HG02938 (cell line): Measurements from ENCODE around the gene RERG.

Experiments
- ATAC-seq: cut with Tn5 transposase; IDR thresholded peaks from one replicate; pipeline ENCODE4 v1.9.1; 2021; ENCODE audit warnings: mild to moderate bottlenecking, moderate library complexity; ENCODE audit not compliant: unreplicated experiment

The RERG gene

DNA sequence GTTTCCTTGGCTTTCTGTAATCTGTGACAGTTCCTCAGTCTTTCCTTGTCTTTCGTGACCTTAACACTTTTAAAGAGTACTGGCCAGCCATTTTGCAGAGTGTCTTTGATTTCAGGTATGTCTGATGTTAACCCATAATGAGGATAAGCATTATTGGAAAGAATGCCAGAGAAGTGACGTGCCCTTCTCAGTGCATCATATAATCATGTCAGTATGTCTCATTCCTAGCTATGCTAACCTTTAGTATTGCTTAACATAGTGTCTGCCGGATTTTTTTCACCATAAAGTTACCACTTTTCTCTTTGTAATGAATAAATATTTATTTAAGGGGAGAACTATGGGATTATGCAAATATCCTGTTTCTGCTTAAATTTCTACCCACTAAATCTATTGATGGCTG is 28.5 kb downstream of the RERG start:
- ATAC-seq: no peak

DNA sequence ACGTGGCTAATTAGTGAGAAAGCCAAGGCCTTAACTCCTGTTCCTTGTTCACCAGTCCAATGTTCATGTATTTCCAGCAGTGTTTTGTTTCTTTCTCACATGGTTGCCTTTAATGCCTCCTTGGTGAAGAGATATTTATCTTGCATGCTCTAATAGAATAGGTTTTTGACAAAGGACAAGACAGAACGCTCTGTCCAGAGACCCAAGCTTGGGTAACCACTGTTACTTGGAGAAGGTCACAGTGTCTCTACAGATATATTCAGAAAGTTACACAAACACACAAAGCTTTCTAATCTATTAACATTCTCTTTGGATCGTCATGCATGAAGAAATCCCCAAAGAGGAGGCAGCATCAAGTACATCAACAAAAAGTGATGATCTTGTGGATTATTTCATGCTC is 33.1 kb downstream of the RERG start:
- ATAC-seq: no peak

DNA sequence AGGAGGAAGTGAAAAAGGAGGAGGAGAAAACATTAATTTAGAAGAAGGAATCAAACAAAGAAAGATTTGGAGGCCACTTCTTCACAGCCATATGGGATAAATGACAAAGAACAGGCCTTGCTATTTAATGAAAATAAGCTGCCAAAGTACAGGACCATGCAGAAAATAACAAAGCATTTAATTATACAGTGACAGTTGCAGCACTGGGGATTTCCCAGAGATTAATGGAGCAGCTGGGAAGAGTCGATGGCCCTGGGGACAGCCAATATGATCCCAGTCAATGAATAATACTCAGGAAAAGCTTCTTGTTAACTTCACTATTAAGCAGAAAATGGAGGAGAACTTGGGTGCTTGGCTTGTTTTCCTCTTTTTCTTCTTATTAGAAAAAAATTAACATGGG is 34.6 kb downstream of the RERG start:
- ATAC-seq: no peak

DNA sequence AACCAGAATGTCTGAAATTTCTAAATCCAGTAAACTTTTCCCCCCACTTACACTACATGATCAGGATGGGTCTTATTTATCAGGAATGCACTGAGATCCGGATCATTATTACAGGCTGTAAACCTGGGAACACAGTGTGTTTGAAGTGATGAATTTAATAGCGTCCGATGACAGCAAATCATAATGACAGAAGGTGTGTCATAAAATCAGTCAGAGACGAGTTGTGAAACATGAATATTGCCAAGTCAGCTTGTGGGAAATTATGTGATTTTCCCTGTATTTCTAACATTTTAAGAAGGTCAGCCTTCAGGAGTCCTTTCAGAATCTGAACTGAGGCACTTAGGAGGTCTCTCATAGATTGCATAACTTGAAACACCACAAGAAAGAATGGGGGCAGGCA is 36.7 kb downstream of the RERG start:
- ATAC-seq: no peak

DNA sequence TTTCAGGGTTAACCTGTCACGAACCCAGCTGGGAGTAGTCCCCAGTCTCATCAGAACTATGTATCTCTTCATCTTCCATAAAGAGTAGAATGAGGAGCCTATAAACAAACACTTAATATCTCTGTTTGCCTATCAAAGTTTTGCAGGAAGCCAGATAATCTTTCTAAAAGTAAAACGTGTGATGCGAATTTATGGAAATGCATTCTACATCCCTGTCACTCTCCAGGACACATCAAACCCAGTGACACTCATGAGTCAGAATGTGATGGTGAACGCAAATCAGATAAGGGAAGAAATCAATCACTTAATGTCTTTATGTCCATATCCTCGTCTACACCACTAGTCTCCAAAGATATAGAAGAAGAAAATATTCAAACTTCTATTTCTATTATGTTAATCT is 37.4 kb downstream of the RERG start:
- no peak for ATAC-seq

DNA sequence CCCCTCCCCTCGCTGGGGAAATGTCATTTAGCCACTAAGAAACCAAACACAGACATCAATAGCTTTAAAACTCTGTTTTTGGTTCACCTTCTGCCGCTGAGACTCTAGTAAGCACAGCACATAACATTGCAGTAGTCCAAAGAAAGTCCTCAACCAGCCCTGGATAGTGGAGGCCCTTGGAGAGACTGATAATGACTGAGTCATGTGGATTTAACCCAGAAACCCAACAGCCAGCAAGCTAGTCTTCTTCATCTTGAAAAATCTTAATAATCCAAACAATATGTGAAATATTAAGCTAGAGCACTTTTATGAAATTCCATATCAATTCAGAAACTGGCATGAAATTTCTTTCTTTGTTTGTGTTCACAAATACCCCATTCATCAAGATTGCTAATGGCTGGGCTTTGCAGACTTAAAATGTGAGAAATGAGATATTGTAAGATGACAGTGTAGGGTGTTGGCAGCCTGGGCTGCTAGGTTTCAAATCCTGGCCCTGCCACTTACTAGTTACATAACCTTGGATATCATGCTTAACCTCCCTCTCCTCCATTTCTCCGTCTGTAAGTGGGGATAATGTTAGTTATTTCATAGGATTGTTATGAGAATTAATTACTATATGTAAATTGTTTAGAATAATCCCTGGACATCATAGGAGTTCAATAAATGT is 40.1 kb downstream of the RERG start:
- ATAC-seq: no peak

DNA sequence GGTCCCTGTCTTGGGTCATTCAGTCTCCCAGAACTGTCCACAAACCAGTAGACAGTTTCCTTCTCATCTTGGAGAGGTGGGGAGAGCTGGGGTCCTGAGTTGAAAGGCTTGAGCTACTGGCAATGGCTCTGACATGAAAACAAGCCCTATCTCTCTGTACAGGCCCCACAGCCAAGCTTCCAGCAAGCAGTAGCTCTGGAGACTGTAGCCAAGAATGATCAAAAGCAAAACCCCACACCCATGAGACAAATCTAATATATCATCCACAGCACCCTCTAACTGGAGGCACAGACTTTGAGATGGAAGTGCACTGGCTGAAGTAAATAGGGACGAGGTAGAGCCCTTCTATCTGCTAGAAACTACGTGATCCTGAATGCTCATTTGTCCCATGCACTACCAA is 40.9 kb downstream of the RERG start:
- no peak for ATAC-seq

DNA sequence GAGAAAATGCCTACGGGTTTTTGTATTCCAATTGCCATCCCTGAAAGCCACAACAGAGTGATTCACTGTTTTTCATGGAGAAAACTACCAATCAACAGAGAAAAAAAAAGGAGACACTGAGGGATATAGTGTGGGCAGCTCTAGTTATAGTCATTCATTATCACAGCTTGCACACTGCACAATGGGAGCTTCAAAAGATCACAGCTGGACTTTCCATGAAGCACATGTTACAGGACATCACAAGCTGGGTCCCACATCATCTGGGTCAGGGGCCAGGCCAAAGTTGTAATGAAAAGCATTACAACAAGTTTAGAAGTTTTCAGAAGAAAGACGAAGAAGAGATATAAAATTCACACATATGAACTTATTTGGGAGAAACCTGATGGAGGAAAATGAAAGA is 41.5 kb downstream of the RERG start:
- ATAC-seq: no peak

DNA sequence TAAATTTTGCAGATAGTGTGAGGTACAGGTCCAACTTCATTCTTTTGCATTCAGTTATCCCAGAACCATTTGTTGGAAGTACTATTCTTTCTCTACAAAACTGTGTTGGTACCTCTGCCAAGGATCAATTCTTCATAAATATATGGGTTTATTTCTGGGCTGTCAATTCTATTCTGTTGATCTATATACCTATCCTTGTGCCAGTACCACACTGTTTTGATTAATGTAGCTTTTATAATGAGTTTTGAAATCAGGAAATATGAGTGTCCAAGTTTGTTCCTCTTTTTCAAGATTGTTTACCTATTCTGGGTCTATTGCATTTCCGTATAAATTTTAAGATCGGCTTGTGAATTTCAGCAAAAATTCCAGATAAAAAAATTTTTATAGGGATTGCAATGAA is 48.1 kb downstream of the RERG start:
- no peak for ATAC-seq

DNA sequence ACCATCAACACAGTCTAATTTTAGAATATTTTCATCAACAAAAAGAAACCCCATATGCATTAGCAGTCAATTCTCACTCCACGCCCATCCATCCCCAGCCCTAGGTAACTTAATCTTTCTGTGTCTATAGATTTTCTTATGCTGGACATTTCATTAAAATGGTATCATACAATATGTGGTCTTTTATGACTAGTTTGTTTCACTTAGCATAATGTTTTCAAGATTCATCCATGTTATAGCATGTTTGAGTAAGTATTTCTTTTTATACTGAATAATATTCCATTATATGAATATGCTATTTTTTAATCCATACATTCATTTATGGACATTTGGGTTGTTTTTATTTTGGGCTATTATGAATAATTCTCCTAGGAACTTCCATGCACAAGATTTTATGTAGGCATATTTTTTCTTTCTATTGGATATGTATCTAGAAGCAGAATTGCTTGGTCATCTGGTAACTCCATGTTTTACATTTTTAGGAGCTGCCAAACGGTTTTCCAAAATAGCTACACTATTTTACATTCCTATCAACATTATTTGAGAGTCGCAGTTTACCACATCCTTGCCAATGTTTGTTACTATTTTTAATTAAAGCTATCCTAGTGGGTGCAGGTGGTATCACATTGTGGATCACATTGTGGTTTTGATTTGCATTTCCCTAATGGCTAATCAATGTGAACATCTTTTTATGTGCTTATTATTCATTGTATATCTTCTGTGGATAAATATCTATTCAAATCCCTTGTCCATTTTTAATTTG is 49.0 kb downstream of the RERG start:
- ATAC-seq: no peak

DNA sequence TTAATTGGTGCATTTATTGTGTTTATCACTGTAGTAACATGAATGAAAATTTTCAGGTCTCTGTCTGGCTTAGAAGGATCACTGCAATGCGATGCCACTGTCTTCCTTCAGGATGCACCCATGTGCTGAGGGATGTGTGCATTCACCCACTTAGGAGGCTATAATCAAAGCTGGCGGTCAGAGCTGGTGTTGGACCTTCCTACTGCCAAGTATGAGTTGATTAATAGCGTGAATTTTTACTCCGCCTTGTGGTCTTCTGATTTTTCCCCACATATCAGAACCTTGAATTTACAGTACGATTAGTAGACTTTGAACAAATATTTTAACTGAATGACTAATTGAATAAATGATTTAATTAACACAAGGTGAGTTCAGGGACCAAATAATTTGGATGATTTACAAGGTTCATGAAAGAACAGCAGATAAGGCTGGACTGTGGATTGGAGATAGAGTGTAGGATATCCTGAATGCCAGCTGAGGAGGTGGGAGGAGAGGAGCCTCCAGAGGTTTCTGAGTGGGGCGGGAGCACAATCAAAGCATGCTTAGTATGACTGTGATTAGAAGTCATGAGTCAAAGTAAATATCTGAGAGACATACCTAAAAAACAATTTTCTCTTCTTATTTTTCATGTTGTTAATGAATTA is 50.1 kb downstream of the RERG start:
- ATAC-seq: no peak

DNA sequence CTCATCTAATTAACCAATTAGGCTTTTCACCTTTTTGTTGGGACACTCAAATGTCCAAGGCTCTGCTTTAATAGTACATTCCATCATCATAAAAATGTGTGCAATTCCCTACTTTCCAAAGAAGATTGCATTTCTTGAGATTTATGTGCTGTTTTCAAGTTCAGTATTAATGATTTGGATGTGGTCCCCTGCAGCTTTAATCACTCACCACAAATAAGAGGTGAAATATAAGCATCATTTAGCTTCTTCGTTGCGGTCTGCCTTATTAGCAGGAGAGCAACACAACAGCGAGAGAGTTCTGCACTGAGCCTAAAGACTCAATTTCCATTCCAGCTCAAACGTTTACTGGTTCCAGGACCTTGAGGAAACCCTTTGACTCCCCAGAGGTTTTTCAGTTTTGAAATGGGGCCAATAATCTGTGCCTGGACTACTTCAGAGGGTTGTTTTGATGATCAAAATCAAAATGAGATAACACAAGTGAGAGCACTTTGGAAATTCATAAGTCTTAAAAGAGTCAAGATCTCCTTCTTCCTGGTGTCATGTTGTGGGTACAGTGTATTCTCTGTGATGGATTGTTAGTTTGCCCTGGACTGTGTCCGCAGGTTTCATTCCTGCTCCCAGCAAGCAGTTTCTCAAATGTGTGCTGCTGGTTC is 53.1 kb downstream of the RERG start:
- no peak for ATAC-seq

DNA sequence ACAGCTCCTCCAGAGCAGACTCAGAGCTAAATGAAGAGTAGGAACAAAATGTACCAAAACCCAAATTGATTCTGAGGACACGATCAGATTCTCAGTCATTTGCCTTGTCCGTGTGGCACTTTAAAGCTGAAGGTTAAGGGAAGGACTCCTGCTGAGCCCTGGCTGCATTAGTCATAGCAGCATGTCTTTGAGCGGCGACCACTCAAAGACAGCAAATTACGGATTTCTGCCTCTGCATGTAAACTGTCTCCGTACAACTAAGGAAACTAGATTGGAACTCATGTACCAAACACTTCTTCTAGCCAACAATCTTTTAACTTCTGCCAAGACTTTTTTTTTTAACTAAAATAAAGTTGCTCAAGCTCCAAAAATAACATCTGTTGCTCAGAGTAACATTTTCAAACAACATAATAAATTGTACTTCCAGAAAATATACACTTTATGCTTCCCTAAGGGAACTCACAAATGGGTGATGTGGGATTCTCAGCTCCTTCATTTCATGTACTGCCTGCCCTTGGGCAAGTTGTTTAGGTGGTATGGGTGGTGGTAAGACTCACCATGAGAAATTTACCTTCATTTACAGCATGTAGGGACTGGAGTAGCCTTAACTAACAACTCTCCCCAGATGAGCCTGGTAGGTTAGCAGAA is 56.1 kb downstream of the RERG start:
- no peak for ATAC-seq

DNA sequence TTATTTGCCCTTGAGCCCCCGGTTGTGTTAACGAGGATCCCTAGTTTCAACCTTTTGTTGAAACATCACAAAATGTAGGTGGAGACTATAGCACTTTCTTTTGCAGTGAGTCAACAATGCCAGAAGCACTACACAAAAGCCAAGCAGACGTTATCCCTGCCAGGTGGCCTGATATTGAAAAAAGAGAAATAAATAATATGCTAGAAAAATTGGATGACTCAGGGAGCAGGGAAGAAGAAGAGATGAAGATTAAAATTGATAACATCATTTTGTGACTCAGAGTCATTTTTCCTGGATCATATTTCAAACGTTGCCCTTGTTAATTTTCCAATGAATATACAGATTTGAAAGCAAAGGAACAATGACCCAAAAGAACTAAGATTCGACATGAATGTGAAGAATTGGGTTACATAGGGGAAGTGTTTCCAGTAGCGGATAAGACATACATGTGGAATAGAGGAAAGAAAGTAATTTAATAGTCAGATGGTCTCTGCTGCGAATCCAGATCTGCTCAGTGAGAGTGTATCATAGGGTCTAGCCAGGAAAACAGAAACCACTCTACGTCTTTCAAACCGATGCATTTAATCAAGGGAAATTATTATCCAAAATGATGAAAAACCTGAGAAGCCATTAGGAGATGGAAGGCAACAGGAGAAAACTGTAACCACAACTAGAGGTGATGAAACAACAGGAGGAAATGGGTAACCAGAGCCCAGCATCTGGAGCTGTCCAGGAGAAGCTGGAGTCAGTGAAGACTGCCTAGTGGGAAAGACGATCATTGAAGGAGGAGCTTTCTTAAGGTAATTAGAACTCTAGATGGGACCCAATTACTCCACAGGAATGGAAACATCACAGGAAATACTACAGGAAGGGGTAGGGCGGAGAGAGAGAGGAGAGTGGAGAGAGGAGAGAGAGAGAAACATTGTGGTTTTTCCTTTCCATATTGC is 57.9 kb downstream of the RERG start:
- ATAC-seq: no peak

DNA sequence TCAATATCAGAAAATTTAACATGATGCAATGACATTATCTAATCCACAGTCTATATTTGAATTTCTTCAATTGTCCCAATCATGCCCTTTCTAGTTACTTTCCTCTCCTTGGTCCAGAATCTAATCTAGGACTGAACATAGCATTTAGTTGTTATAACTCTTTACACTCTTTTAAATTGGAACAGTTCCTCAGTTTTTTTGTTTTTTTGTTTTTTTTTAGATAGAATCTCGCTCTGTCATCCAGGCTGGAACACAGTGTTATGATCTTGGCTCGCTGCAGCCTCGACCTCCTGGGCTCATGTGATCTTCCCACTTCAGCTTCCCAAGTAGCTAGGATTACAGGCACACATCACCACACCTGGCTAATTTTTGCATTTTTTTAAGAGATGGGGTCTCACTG is 63.1 kb downstream of the RERG start:
- no peak for ATAC-seq

DNA sequence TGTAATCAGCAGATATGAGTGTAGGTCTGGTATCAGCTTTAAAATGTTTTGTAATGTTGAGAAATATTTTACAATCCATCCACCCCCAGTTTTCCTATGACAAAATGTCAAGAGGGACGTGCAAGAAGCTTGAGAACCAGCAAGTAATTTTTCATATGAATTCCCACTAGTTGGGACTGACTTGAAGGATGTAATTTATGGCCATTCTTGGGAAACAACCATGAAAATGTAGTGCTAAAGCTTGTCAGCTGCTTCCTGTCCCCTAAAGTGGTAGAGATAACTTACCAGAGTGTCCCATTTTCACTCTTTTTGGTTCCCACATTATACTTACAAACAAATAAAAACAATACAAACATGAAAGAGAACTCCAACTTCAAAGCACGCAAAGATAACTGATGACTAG is 63.9 kb downstream of the RERG start:
- ATAC-seq: no peak

DNA sequence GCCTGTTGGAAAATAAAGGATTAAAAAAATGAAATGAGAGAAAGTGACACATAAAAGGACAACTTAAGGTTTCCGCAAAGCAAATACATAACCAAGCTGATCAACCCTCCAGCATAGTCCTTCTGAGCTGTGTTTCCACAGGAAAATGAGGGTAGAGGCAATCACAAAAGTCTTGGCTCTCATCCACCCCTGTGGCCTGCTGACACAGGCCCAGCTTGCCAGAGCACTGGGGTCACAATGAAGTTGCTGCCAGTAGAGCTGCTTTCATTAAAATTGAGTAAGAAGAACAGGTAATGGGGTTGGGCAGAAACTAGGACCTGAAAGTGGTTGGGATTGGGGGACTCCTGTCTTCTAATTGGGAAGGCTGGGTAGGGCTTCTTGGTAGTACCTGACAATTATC is 65.9 kb downstream of the RERG start:
- ATAC-seq: no peak

DNA sequence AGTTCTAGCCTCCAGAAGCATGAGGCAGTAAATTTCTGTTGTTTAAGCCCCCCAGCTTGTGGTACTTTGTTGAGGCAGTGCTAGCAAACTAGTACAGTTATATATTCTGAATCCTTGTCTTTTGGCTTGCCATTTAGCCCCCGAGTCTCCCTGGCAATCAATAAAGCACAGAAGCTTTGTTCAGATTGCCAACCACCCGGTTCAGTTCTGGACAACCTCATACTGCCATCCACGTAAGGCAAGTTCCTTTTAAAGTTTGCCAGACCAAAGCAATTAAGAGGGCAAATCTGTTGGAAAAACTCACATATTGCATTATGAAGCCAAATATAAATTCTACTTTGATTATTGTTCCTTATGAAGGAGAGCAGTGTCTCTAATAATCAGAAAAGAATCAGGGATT is 67.1 kb downstream of the RERG start:
- ATAC-seq: no peak

DNA sequence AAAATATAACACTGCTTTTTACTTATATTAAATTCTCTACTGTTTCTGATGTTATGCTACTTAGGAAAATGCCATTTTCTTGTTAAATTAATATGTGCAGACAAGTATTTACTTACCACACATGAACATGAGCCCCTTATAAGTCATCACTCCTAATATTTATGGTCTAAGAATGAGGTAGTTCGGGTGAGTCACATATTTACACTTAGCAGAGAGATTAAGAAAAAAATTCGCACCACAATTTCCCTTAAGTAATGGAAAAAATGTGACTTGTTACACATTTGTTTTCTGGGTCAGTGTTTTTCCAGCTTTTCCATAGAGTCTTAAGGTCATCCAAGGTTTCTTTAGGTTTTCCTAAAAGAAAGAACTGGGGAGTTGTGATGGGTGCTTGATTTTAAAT is 68.3 kb downstream of the RERG start:
- no peak for ATAC-seq

DNA sequence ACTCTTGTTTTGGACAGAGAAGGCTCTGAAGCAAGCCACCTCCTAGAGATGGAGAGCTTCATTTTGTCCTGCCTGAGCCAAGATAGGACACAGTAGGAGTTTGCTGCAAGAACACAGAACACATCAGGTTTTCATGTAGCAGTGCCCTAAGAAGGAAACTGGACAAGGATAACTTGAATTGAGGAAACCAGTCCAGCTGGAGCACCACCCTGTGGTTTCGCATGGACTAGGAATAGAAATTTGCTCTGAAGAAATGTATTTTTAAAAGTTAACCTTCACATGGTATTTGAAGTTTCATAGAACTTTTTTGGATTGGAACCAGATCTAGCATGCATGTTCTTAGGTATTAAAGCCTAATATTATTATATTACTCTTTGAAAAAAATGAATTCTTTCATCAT is 68.8 kb downstream of the RERG start:
- ATAC-seq: no peak
